ENCODE measurements around the gene DSCAML1.

Gene DSCAML1

DNA sequence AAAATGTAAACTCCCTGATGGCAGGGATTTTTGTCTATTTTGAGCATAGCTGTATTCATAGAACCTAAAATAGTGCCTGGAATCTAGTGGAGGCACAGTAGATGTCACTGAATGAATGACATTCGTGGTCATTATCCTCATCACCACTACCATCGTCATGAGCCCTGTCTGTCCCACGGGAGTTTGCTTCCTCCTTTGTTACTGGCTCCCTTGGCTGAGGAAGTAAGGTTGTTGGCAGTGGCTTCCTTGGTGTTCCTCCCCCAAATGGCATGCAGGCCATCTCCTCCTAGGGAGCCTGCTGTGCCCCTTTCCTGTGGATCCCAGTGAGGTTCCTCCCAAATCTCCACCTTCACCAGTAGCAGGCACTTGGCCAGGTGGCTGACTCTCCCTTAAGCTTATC lies 286.4 kb downstream of the DSCAML1 start:
- no peak for DNase-seq (ENCODE audit: low spot score in 2 of 2)
- H3K4me1 Mint-ChIP-seq = no peaks in the 10 kb centered on the region
- peaks cover 2% of the 10 kb centered on the region for H3K27me3 Mint-ChIP-seq
- no peak overlapping the region for H3K4me3 Mint-ChIP-seq
- ATAC-seq (ENCODE audit: low read depth) = no peak
- no peaks in the 10 kb centered on the region for H3K9me3 Mint-ChIP-seq
- no peaks in the 10 kb centered on the region for H3K36me3 Mint-ChIP-seq
- no peak overlapping the region for H3K27ac Mint-ChIP-seq

DNA sequence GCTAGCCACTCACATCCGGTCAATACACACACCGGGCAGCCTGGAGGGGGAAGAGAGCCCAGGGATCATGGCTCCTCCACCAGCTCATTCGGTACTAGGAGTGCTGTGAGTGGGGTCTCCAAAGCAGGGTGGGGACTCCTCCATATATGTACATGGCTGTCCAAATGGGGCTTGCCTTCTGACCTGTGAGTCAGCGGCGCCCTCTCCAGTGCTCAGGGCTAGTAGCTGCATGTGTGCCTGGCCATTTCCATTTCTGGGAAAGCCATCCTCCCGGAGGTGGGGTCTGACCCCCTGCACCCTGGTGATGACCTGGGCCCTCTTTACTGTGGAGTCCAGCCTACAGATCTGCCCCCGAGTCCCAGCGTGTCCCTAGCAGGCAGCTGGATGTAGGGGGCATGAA lies 287.5 kb downstream of the DSCAML1 start:
- DNase-seq (ENCODE audit: low spot score in 2 of 2) = no peak
- Mint-ChIP-seq H3K4me1 (no peaks in the 10 kb centered on the region), H3K36me3 (no peaks in the 10 kb centered on the region), H3K4me3 (no peak overlapping the region), H3K9me3 (no peaks in the 10 kb centered on the region), H3K27me3 (peaks cover 4% of the 10 kb centered on the region), H3K27ac (no peak overlapping the region)
- ATAC-seq (ENCODE audit: low read depth) = no peak

DNA sequence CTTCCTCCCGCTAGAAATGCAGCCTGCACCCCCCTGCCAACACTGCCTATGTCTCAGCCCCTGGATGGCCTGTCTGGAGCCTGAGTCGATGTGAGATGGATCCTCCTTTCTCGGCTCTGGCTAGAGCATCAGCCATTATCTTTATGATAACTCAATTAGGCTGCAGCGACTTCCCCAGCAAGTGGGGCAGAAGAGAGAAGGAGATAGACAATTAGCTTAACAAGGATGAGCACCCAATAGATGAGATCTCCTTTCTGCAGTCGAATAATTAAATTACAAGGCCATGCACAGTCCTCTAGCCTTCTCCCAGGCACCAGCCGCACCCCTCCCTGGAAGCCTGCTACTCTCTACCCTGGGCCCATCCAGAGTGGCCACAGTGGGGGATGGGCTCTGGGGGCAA lies 290.0 kb downstream of the DSCAML1 start:
- H3K4me1 Mint-ChIP-seq = no peaks in the 10 kb centered on the region
- no peak for ATAC-seq (ENCODE audit: low read depth)
- H3K36me3 Mint-ChIP-seq = no peaks in the 10 kb centered on the region

DNA sequence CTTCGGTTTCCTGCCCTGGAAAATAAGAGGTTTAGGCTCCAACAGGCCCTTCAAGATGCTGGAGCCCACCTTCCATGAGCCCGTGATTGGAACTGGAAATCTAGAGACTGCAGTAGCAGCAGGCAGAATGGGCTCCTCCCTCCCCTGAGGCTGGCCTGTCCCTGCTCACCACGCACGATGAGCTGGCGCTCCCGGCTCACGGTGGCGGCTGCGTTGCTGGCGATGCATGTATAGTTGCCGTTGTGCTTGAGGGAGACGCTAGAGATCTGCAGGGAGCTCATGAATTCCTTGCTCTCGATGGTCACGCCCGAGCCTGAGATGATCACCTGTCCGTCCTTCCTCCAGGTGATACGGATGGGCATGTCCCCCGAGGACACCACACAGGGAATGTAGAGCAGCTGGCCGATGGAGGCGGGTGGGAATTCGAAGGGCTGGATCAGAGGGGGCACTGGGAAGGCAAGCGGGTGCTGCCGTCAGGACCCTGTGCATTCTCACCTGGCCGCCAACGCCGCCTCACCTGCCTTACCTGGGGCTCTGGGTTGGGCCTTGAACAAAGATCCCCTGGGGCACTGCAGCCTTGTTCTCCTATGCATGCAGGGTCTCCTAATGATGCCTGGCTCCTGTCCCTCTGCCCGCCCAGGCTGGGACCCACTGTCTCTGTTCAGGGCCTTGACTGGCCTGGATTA lies 291.6 kb downstream of the DSCAML1 start:
- ATAC-seq (ENCODE audit: low read depth) = no peak
- Mint-ChIP-seq H3K4me3 (no peak overlapping the region), H3K36me3 (no peaks in the 10 kb centered on the region), H3K4me1 (no peaks in the 10 kb centered on the region), H3K9me3 (no peaks in the 10 kb centered on the region), H3K27ac (no peak overlapping the region), H3K27me3 (peaks cover 13% of the 10 kb centered on the region)
- no peak for DNase-seq (ENCODE audit: low spot score in 2 of 2)

More for the DNA sequence above, 290.0 kb downstream of the DSCAML1 start:
- Mint-ChIP-seq H3K9me3 (no peaks in the 10 kb centered on the region), H3K4me3 (no peak overlapping the region), H3K27ac (no peak overlapping the region), H3K27me3 (peaks cover 5% of the 10 kb centered on the region)
- DNase-seq (ENCODE audit: low spot score in 2 of 2) = no peak

DNA sequence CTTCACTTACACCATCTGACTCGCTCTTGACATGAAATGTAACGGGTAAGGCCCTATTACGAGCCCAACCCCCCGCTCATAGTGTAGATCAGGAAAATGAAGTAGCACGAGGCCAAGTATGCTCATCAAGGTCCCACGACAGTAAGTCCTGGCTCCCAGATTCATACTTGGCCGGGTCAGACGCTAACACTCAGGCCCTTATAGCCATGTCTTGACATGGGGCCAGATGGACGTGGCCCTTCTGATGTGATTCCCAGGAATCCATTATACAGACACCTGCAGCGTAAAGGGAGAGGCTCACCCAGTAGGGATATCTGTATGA lies 294.3 kb downstream of the DSCAML1 start:
- Mint-ChIP-seq H3K36me3 (no peaks in the 10 kb centered on the region), H3K4me3 (no peak overlapping the region), H3K4me1 (no peaks in the 10 kb centered on the region), H3K27ac (no peak overlapping the region), H3K27me3 (peaks cover 13% of the 10 kb centered on the region), H3K9me3 (no peaks in the 10 kb centered on the region)
- ATAC-seq (ENCODE audit: low read depth) (no peak), DNase-seq (ENCODE audit: low spot score in 2 of 2) (no peak)

DNA sequence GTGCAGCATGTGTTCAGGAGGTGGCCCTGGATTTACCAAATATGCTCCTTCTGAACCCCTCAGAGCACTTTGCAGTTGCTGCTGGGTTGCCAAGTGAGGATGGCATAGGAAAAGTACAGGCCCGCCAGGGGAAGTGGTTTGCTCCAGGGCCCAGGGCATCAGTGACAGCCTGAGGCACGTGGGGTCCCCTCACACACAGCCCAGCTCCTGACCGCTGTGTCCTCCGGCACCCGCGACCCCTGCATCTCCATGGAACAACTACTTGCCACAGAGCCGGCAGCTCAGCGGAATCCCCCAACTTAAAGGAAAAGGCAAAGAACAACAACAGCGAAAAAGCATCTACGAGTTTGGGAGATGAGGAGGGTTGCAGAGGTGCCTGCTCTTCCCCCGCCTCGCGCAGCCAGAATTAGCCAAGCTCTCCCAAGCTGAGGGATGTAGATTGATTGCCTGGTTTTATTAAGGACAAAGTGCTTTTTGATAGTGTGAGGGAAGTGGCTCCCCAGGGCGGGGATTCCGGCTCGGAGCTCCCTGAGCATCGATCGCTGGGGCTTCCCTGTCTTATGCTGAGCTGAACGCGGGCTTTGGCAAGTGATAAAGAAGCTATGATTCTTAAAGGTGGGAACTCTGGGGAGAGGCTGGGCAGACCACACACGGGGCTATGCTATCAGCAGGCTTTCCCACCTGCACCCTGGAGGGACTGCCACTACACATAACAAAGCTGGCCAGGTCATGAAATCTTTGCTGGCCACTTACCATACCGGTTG lies 294.8 kb downstream of the DSCAML1 start:
- H3K9me3 Mint-ChIP-seq = no peaks in the 10 kb centered on the region
- no peaks in the 10 kb centered on the region for H3K36me3 Mint-ChIP-seq
- DNase-seq (ENCODE audit: low spot score in 2 of 2) (no peak), ATAC-seq (ENCODE audit: low read depth) (no peak)
- H3K4me3 Mint-ChIP-seq = no peak overlapping the region
- peaks cover 13% of the 10 kb centered on the region for H3K27me3 Mint-ChIP-seq
- H3K4me1 Mint-ChIP-seq = no peaks in the 10 kb centered on the region
- no peak overlapping the region for H3K27ac Mint-ChIP-seq

DNA sequence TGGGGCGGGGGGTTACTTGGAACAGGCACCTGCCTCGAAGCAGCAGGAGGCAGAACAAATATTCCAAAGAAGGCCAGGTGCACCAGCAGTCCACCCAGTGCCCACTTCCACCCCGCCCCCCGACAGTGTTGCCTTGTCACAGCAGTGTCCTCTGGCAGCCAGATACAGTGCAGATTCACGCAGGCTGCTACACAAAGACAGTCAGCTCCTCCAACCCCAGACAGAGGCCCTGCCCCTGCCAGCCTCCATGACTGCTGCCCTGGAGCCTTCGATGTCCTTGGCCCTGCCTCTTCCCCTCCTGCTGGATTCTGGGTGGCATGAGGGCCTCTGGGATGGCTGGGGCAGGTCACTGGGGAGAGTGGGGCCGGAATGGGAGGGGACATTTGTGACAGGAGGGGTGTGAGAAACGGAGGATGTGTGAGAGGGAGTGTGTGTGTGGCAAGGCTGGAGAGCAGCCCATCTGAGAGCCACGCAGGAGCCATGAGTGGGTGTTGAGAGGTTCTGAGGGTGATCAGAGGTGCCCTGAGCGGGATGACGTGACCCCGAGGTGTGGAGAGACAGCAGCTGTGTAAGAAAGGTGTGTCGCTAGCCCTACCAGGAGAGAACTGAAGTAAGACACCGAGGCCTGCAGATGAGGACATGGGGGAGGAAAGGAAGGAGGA lies 295.6 kb downstream of the DSCAML1 start:
- Mint-ChIP-seq H3K27ac (no peak overlapping the region), H3K4me3 (no peak overlapping the region), H3K4me1 (no peaks in the 10 kb centered on the region)

DNA sequence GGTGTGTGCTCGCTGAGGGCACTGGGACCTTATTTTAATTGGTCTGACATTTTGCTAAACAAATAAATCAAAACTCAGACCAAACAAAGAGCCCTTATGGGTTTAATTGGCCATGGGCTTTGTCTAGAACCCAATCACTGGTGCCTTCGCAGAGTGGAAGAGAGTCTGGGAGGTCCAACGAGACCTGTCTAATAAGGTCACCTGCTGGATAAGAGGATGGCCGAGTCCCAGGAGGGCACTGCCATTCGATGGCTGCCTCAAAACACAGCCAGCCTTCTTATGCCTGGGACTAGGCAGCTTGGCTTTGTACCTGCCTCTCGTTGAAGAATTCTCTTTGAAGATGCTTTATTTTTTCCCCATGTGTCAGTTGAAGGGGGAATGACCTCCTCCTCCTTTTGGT lies 298.2 kb downstream of the DSCAML1 start:
- Mint-ChIP-seq H3K4me1 (no peaks in the 10 kb centered on the region), H3K4me3 (no peak overlapping the region), H3K9me3 (no peaks in the 10 kb centered on the region), H3K27me3 (peaks cover 20% of the 10 kb centered on the region), H3K27ac (no peak overlapping the region), H3K36me3 (no peaks in the 10 kb centered on the region)
- ATAC-seq (ENCODE audit: low read depth) = no peak
- no peak for DNase-seq (ENCODE audit: low spot score in 2 of 2)

More for the DNA sequence above, 295.6 kb downstream of the DSCAML1 start:
- DNase-seq (ENCODE audit: low spot score in 2 of 2) (no peak), ATAC-seq (ENCODE audit: low read depth) (no peak)
- H3K36me3 Mint-ChIP-seq = no peaks in the 10 kb centered on the region
- no peaks in the 10 kb centered on the region for H3K9me3 Mint-ChIP-seq
- peaks cover 13% of the 10 kb centered on the region for H3K27me3 Mint-ChIP-seq

DNA sequence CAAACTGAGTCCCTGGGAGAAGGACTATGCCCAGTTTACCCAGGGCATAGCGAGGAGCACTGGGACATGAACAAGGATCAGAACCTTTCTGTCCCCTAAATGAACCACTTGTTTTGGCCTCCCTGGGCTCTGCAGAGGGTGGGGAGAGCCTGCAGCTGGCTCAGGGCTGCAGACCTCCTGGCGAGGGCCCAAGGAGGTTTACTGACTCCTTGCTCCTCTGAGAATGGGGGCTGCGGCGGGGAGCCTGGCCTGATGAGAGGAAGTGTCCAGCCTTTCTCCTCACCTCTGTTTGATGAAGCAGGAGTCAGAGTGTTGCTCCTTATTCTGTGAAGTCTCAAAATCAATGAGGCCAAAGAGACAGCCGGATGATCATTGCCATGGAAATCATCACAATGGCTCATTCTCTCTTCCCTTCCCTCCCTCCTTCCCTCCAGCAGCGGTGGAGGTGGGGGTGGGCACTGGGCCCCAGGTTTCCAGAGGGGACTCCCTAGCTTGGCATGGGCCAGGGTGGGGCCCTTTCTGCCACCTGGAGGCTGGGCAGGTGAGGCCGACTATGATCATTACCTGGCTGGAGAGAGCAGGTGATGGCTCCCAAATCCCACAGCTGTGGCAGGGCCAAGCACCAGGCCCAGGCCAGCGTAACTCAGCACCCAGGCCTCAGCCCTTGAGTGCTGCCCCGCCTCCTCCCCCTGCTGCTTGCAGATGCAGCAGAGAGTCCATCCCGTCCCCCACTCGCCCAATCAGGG lies 299.6 kb downstream of the DSCAML1 start:
- no peaks in the 10 kb centered on the region for H3K9me3 Mint-ChIP-seq
- ATAC-seq (ENCODE audit: low read depth) (no peak), DNase-seq (ENCODE audit: low spot score in 2 of 2) (no peak)
- no peaks in the 10 kb centered on the region for H3K36me3 Mint-ChIP-seq
- H3K4me1 Mint-ChIP-seq = no peaks in the 10 kb centered on the region
- H3K27me3 Mint-ChIP-seq = peaks cover 16% of the 10 kb centered on the region
- no peak overlapping the region for H3K4me3 Mint-ChIP-seq
- H3K27ac Mint-ChIP-seq = no peak overlapping the region

DNA sequence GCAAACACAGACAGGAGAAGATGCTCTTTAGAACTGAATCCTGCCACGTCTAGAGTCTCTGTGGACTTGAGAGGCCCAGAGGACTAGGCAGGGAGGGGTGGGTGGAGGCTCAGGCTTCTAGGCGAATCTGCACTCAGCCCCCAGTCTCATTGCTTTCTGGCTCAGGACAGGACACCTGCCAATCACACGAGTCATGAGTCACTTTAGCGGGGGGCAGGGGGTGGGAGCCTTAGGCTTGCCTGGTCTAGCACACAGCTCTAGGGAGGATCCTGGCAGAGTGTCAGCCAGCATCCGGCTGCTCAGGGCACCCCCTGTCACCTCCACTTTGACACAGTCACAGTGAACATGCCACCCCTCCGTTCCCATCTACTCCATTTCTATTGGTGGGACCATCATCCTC lies 301.7 kb downstream of the DSCAML1 start:
- no peaks in the 10 kb centered on the region for H3K9me3 Mint-ChIP-seq
- ATAC-seq (ENCODE audit: low read depth) (no peak), DNase-seq (ENCODE audit: low spot score in 2 of 2) (no peak)
- no peak overlapping the region for H3K4me3 Mint-ChIP-seq
- H3K27ac Mint-ChIP-seq = no peak overlapping the region
- no peaks in the 10 kb centered on the region for H3K4me1 Mint-ChIP-seq
- no peaks in the 10 kb centered on the region for H3K36me3 Mint-ChIP-seq
- H3K27me3 Mint-ChIP-seq = peaks cover 12% of the 10 kb centered on the region

DNA sequence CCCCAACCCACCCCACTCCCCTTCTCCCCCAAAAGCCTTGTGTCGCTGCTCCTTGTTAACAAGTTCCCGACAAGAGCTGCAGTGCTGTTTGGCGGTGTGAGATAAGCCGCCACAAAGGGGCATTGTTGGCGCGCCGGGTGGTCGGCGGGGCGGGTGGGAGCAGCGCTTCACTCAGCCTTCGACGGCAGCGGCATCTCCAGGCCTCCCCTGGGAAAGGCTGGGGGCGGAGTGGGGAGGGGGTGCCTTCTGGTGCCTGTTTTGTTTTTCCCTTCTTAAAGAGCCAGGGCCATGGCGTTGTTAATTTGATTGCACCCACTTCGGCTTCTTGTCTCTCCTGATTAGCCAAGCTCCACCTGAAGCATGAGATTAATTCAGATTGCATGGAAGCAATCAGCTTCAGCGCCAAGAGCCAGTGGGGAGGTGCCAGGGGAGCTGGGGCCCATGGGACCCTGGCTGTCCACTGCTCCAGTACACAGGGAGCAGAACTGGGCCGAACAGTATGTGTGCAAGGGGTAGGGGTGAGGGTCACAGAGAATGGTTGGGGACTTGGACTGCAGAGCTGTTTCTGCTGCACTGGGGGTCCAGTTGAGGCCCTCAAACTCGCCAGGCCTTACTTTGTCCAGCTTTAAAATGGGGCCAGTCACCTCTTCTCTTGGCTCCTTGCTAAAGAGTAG lies 304.3 kb downstream of the DSCAML1 start:
- DNase-seq (ENCODE audit: low spot score in 2 of 2) (no peak), ATAC-seq (ENCODE audit: low read depth) (no peak)
- Mint-ChIP-seq H3K4me3 (no peak overlapping the region), H3K4me1 (no peaks in the 10 kb centered on the region), H3K9me3 (no peaks in the 10 kb centered on the region), H3K36me3 (no peaks in the 10 kb centered on the region), H3K27ac (no peak overlapping the region), H3K27me3 (peaks cover 19% of the 10 kb centered on the region)

DNA sequence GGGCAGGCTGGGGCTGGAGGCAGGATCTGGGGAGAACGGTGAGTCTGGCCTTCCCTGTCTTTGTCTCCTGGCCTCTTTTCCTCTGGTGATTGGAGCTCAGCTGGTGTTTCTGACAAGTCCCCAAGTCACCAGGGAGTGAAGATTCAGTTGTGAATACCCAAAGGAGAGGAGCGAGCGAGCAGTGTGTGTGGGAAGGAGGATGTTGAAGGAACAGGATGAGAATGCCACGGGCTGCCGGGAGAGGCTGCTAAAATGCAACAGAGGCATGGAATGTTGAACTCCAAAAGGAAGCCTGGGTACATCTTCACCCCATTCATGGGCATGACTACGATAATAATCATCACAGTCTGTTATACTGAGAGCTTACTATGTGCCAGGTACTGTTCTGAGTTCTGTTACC lies 306.1 kb downstream of the DSCAML1 start:
- H3K4me1 Mint-ChIP-seq = no peaks in the 10 kb centered on the region
- H3K27ac Mint-ChIP-seq = no peak overlapping the region
- H3K36me3 Mint-ChIP-seq = no peaks in the 10 kb centered on the region
- peaks cover 23% of the 10 kb centered on the region for H3K27me3 Mint-ChIP-seq
- DNase-seq (ENCODE audit: low spot score in 2 of 2) (no peak), ATAC-seq (ENCODE audit: low read depth) (no peak)
- H3K9me3 Mint-ChIP-seq = peaks cover 3% of the 10 kb centered on the region
- no peak overlapping the region for H3K4me3 Mint-ChIP-seq

DNA sequence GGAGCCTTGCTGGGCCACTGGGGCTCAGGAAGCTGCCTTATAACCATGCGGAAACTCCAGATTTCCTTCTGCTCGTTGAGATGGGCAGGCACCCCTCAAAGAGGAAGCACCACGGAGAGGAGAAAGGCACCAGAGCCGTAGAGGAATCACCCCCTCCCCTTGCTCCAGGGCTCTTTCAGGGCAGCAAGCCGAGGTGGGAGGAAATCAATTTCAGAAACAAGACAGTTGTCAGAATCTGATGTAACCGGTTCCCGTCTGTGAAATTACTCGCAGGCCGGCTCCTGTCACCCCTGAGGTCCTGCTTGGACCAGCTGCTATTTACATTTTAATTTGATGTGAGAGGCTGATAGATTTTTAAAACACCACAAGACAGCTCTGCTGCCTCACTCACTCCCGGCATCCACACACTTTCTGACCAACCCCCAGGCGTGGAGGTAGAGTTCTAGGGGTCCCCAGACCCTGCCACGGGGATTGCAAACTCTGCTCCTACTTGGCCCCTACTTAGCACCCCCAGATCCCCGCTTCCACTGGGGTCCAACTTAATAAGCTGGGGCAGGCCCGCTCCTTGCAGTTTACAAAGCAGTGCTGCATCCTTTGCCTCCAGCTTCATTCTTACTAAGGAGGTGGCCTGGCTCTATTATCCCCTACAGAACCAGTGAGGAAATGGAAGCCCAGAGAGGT lies 306.9 kb downstream of the DSCAML1 start:
- Mint-ChIP-seq H3K27ac (no peak overlapping the region), H3K4me3 (no peak overlapping the region), H3K27me3 (peaks cover 20% of the 10 kb centered on the region), H3K9me3 (peaks cover 3% of the 10 kb centered on the region), H3K4me1 (no peaks in the 10 kb centered on the region), H3K36me3 (no peaks in the 10 kb centered on the region)
- ATAC-seq (ENCODE audit: low read depth) (no peak), DNase-seq (ENCODE audit: low spot score in 2 of 2) (no peak)

Measured in memory B cell (primary cell).